ENCODE data around the gene TPRG1L. TPM values are rescaled to one million over a fixed set of nuclear protein-coding genes. Genes with fewer than 3 reads are reported as not detected.

TPRG1L gene
- total RNA-seq, 1 experiment from 2014 or later, result 32.0 TPM

- H3K79me2 ChIP-seq (ENCODE audit: low read length), result no peaks in the 10 kb centered on the region
- BruUV-seq (replicated peaks), result no TSS peak
- CTCF ChIA-PET, result no interaction called here
- ATAC-seq, result no peak
- H3K4me1 ChIP-seq (ENCODE audit: insufficient read depth, low read length), result no peaks in the 10 kb centered on the region
- POLR2A ChIA-PET (ENCODE audit: unreplicated experiment), result no interaction called here
- no peak overlapping the region for H3K4me2 ChIP-seq (ENCODE audit: low read length)
- no peaks in the 10 kb centered on the region for H3F3A ChIP-seq (ENCODE audit: low read length, unreplicated experiment)
- no peak overlapping the region for H3K4me3 ChIP-seq (ENCODE audit: low read length)
- intact Hi-C loops (cut with micrococcal nuclease), result no loop called here
- H3K27me3 ChIP-seq (ENCODE audit: low read length), result no peaks in the 10 kb centered on the region
- no peak overlapping the region for H3K27ac ChIP-seq (ENCODE audit: low read length)
- DNase-seq, result no peak
- peaks cover 31% of the 10 kb centered on the region for H3K36me3 ChIP-seq (ENCODE audit: low read depth, low read length)
- H4K20me1 ChIP-seq (ENCODE audit: low read length), result no peaks in the 10 kb centered on the region
- TF ChIP-seq EZH2phosphoT487 (IDR thresholded peaks at IDR 0.05; ENCODE audit: borderline replicate concordance, low read length) (no peak), EZH2 (IDR thresholded peaks at IDR 0.05; ENCODE audit: low read length, unreplicated experiment) (no peak)
- TF ChIP-seq, protein P1, sequence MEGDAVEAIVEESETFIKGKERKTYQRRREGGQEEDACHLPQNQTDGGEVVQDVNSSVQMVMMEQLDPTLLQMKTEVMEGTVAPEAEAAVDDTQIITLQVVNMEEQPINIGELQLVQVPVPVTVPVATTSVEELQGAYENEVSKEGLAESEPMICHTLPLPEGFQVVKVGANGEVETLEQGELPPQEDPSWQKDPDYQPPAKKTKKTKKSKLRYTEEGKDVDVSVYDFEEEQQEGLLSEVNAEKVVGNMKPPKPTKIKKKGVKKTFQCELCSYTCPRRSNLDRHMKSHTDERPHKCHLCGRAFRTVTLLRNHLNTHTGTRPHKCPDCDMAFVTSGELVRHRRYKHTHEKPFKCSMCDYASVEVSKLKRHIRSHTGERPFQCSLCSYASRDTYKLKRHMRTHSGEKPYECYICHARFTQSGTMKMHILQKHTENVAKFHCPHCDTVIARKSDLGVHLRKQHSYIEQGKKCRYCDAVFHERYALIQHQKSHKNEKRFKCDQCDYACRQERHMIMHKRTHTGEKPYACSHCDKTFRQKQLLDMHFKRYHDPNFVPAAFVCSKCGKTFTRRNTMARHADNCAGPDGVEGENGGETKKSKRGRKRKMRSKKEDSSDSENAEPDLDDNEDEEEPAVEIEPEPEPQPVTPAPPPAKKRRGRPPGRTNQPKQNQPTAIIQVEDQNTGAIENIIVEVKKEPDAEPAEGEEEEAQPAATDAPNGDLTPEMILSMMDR (conservative IDR thresholded peaks at IDR 0.05; ENCODE audit: low read depth, low read length), result no peak
- H3K9me2 ChIP-seq (replicated peaks; ENCODE audit: low read length), result no peaks in the 10 kb centered on the region
- H3K9me3 ChIP-seq (ENCODE audit: low read length), result no peaks in the 10 kb centered on the region
- H3K9ac ChIP-seq (ENCODE audit: low read length), result no peak overlapping the region
- no peak overlapping the region for H2AFZ ChIP-seq (ENCODE audit: low read length)
Observed at GRCh38 chr1:3641816-3642215, 17.0 kb downstream of the TPRG1L start.

DNA sequence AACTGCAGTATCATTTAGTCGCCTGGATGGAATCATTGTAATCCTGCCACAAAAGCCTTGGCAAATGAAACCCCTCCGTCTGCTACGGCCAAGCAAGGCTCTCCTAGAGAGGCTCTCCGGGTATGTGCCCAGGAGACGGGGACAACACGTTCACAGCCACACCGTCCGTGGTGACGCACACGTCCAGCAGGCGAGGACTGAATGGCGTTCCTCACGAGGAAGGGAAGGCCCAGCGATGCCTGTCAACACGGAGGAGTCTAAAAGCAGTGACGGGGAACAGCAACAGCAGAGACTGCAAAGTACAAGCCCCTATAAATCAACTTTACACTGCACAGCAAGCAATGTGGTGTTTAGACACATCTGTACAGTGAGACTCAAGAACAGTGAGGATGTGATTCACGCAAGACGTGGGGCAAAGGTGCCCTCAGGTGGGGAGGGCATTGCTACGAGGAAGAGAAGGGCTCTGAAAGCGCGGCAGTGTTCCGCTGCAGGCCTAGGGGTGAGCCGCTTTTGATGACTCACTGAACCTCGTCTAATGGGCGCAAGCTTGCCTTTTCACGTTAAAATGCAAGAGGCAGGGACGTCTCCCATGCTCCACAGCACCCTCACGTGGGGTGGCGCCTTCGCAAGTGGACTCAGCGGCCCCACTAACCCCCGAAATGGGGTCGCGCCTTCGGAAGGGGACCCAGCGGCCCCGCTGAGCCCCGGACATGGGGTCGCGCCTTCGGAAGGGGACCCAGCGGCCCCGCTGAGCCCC is 18.3 kb downstream of the TPRG1L start:
- Histone ChIP-seq H2AFZ (ENCODE audit: low read length) (no peak overlapping the region), H3K36me3 (ENCODE audit: low read depth, low read length) (peaks cover 25% of the 10 kb centered on the region), H3K9me3 (ENCODE audit: low read length) (no peaks in the 10 kb centered on the region), H4K20me1 (ENCODE audit: low read length) (no peaks in the 10 kb centered on the region), H3K4me1 (ENCODE audit: insufficient read depth, low read length) (peaks cover 2% of the 10 kb centered on the region; the same call in 1 of the 2 replicates), H3K9me2 (replicated peaks; ENCODE audit: low read length) (no peaks in the 10 kb centered on the region), H3K4me2 (ENCODE audit: low read length) (no peak overlapping the region), H3F3A (ENCODE audit: low read length, unreplicated experiment) (no peaks in the 10 kb centered on the region), H3K9ac (ENCODE audit: low read length) (no peak overlapping the region), H3K4me3 (ENCODE audit: low read length) (no peak overlapping the region), H3K79me2 (ENCODE audit: low read length) (peaks cover under 1% of the 10 kb centered on the region; the same call in 1 of the 2 replicates), H3K27ac (ENCODE audit: low read length) (no peak overlapping the region), H3K27me3 (ENCODE audit: low read length) (no peaks in the 10 kb centered on the region)
- intact Hi-C loops (cut with micrococcal nuclease), result no loop called here
- DNase-seq (no peak), ATAC-seq (no peak)
- POLR2A ChIA-PET (ENCODE audit: unreplicated experiment), result no interaction called here
- BruUV-seq (replicated peaks), result no TSS peak
- CTCF ChIA-PET, result no interaction called here
- TF ChIP-seq EZH2 (IDR thresholded peaks at IDR 0.05; ENCODE audit: low read length, unreplicated experiment) (no peak), EZH2phosphoT487 (IDR thresholded peaks at IDR 0.05; ENCODE audit: borderline replicate concordance, low read length) (no peak)
- TF ChIP-seq, protein P1 (conservative IDR thresholded peaks at IDR 0.05; ENCODE audit: low read depth, low read length), result no peak

DNA sequence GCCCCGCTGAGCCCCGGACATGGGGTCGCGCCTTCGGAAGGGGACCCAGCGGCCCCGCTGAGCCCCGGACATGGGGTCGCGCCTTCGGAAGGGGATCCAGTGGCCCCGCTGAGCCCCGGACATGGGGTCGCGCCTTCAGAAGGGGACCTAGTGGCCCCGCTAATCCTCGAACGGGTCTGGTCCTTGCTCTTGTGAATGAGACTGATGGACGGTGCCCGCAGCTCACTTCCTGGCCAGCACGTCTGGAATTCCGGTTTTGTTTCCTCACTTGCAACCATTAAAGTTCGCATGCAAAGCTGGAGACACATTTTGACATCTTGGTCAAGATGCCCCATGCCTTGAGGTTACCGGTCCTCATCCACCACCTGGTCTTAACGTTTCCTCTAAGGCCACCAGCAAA is 19.5 kb downstream of the TPRG1L start:
- intact Hi-C loops (cut with micrococcal nuclease), result no loop called here
- no peak for DNase-seq
- H2AFZ ChIP-seq (ENCODE audit: low read length), result no peak overlapping the region
- H3K9ac ChIP-seq (ENCODE audit: low read length), result no peak overlapping the region
- H3K36me3 ChIP-seq (ENCODE audit: low read depth, low read length), result peaks cover 19% of the 10 kb centered on the region
- no peaks in the 10 kb centered on the region for H3K27me3 ChIP-seq (ENCODE audit: low read length)
- TF ChIP-seq, protein P1 (conservative IDR thresholded peaks at IDR 0.05; ENCODE audit: low read depth, low read length), result no peak
- TF ChIP-seq EZH2phosphoT487 (IDR thresholded peaks at IDR 0.05; ENCODE audit: borderline replicate concordance, low read length), result no peak
- TF ChIP-seq EZH2 (IDR thresholded peaks at IDR 0.05; ENCODE audit: low read length, unreplicated experiment), result no peak
- no peak overlapping the region for H3K4me3 ChIP-seq (ENCODE audit: low read length)
- peaks cover 12% of the 10 kb centered on the region for H3K79me2 ChIP-seq (ENCODE audit: low read length)
- ChIA-PET CTCF (no interaction called here), POLR2A (ENCODE audit: unreplicated experiment) (no interaction called here)
- no peaks in the 10 kb centered on the region for H3K9me2 ChIP-seq (replicated peaks; ENCODE audit: low read length)
- H3K27ac ChIP-seq (ENCODE audit: low read length), result no peak overlapping the region
- H3K4me2 ChIP-seq (ENCODE audit: low read length), result no peak overlapping the region
- BruUV-seq (replicated peaks), result no TSS peak
- no peaks in the 10 kb centered on the region for H3K9me3 ChIP-seq (ENCODE audit: low read length)
- peaks cover 12% of the 10 kb centered on the region for H3K4me1 ChIP-seq (ENCODE audit: insufficient read depth, low read length)
- no peaks in the 10 kb centered on the region for H3F3A ChIP-seq (ENCODE audit: low read length, unreplicated experiment)
- no peaks in the 10 kb centered on the region for H4K20me1 ChIP-seq (ENCODE audit: low read length)
- ATAC-seq, result no peak
